Left kidney (tissue), 2 donors: ENCODE results near the gene GNL2. TPM values are rescaled to one million over a fixed set of nuclear protein-coding genes. Genes with fewer than 3 reads are reported as not detected.
"Not testable (repeated sequence)": the region's sequence is repeated elsewhere in the genome, so short reads cannot be mapped to it uniquely, and the experiment has no call there.

Experiments
- DNase-seq: peaks from one replicate; pipeline ENCODE4 v3.0.0-alpha.2; 2013
- polyA plus RNA-seq: library from polyadenylated mRNA; unstranded; fragments of 120-200 nt; gene quantifications from one replicate; pipeline ENCODE4 v1.2.1, GENCODE V29; 2013; ENCODE audit not compliant: insufficient read length

Gene GNL2
- polyA plus RNA-seq, 1 donor, result 76.8 TPM

DNA sequence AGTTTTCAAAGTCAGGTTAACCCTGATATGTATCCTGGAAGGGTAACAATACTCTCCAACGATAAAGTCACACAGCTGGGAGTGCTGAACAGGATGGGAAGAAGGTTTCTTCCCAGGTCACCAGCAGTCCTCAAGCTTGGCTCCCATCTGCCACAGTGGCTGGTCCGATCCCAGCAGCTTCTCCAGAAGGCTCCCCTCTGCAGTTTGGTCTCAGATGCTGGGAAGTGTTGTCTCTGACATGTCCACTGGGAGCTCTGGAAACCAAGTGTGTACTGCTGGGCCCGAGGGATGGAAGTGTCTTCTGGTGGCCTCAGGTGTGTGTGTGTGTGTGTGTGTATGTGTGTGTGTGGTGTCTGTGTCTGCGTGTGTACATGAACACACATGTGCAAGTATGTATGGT lies 16.4 kb upstream of the GNL2 start:
- DNase-seq, result no peak

DNA sequence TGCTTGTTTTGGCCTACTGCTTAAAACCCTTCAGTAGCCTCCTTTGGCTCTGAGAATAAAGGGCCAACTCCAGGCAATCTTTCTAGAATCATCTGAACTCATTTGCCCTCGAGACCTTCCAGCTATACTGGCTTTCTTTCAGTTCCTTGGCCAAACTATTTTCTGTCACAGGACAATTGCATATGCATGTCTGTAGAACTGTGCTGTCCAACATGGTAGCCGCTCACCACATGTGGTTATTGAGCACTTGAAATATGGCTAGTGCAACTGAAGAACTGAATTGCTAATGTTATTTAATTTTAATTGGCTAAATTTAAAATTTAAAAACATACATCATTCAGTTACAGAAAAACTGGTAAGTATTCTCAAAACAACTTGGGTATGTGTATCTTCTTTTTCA lies 14.3 kb upstream of the GNL2 start:
- DNase-seq, result no peak

DNA sequence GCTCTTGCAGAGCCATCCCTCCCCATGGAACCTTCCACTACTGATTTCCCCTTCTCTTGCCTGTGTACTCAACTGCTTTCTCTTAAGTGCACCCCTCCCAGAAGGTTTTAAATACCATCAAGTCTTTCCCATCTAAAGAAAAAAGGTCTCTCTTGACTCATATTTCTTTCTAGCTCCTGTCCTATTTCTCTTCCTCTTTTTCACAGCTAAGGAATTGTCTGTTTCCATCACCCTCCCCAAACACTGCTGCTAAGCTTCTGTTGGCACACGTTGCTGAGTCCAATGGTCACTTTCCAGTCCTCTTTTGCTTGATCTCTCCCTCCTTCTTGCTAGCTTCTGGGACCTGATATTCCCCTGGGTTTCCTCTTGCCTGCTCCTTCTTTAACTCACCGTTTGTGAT lies 13.3 kb upstream of the GNL2 start:
- no peak for DNase-seq

DNA sequence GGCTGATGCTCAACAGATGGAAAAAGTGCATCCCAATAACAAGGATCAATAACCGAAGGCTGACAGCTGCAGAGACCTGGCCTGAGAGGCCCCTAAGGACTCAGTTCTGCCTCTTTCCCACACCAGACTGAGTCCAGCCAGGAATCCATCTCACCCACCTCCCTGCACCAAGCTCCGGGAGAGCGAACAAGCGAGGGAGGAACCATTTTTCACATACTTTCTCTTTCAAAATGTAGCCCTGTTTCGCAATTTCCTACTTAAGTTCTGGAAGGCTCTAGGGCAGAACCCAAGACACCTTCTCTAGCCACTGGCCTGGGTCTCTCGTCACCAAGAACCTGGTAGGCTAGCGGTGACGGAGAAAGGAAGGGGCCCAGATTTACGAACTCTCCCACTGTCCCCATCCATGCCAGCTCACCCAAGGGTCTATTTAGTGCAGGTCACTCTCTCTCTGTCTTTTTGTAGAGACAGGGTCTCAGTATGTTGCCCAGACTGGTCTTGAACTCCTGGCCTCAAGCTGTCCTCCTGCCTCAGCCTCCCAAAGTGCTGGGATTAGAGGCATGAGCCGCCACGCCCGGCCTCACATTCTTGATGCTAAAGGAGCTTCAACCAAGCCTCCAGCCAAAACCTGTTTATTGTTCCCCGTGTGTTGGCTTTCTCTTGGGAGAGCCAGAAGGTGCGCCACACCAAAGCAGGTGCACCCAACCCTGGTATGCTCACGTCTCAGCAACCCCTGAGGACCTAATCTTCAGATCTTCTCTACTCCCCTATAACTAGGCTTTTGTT lies 10.9 kb upstream of the GNL2 start:
- no peak for DNase-seq

- DNase-seq, result no peak
Observed at GRCh38 chr1:37605806-37606474, 10.2 kb upstream of the GNL2 start.

GRCh38 chr1:37605061-37605650 lies 9.4 kb upstream of the GNL2 start:
- no peak for DNase-seq

DNA sequence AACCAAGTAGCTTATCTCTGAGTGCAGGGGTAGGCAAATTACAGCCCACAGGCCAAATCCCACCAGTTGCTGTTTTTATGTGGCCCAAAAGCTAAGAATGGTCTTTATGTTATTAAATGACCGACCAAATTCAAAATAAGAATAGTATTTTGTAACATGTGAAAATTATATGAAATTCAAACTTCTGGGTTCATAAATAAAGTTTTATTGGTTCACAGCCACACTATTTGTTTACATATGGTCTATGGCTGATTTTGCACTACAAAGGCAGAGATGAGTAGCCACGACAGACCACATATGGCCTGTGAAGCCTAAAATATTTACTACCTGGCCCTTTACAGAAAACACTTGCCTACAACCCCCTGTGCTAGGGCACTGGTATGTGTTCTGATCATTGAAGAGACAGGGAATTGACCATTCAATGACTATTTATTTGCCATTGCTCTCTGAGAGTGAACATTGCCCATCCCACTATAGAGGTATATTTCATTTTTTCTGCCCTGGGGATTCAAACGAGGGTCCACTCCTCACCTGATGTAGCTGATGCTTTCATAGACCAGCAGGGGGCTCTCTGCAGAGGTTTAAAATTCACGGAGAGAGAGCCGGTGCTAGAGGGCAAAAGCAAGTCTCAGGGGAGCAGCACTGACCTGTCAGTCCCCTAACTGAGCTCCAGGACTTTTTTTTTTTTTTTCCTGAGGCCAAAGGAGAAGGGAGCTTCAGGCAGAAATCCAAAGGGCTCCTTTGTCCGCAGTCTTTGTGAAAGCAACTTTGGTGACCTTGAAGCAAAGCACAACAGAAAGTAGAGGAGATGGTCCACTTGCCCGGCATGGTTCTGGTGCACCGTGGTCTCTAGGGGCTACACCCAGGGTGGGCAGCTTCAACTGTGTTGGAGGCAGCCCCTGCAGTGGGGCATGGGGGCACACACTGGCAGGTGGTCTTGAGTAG lies 7.3 kb upstream of the GNL2 start:
- peak; percentile 39 for DNase-seq

GRCh38 chr1:37601441-37601840 lies 5.7 kb upstream of the GNL2 start:
- no peak for DNase-seq

- DNase-seq, result no peak
Observed at GRCh38 chr1:37599940-37600339, 4.2 kb upstream of the GNL2 start.

DNA sequence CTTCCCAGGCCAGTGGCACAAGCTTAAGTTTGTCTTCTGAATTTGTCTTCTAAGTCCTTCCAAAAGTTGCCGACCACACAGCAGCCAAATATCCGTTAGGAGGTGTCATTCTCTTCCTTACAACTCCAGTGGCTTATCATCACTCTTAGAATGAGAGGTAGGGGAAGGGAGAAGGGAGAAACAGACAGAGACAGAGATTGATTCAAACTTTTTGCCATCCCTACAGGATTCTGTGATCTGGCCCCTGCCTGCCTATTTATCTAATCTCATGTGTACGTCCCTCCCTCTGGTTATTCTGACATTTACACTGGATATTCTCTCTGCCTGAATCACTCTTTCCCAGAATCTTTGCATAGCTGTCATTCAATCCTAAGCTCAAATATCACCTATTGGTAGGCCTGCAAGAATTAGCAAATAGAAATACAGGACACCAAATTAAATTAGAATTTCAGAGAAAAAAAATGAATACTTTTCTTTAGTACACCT lies 488 bp upstream of the GNL2 start:
- no peak for DNase-seq

DNA sequence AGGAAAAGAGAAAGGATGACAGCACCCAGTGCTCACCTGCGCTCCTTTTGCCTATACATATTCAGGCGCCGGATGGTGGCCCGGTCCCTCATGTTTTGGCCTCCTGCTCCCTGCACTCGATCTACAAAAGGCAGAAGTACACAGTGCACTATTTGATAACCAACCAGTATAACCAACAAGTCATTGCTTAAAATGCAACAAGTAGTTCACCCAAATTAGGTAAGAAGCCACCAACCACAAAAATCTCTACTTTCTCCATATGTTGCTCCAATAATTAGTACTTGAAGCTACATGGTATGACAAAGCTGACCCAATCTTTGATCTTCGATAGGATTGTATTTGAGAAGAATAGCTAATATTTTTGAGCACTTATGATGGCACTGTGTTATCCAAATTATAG lies 2.0 kb downstream of the GNL2 start:
- no peak for DNase-seq

DNA sequence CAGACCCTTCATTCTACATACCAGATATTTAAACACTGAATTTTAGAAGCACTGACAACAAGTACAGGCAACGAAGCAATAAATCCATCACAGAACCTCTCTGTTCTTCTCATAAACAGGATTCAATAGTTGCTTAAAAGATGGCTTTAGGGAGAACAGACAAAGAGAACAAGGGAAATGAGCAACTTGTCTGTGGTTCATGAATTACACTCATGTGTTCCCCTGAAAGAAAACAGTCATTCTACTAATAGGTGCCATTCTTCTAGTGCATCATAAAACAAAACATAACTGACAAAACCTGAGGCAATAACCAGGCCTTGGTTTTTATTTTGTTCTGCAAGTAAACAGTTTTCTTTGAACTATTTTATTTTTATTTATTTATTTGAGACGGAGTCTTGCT lies 6.8 kb downstream of the GNL2 start:
- no peak for DNase-seq

DNA sequence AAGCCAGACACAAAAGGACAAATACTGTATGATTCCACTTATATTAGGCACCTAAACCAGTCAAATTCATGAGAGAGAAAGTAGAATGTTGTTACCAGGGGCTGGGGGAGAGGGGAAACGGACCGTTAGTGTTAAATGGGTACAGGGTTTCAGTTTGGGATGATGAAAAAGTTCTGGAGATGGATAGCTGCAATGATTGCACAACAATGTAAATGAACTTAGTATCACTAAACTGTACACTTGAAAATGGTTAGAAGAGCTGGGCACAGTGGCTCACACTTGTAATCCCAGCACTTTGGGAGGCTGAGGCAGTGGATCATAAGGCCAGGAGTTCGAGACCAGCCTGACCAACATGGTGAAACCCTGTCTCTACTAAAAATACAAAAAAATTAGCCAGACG lies 11.2 kb downstream of the GNL2 start:
- DNase-seq, result not testable (repeated sequence)

DNA sequence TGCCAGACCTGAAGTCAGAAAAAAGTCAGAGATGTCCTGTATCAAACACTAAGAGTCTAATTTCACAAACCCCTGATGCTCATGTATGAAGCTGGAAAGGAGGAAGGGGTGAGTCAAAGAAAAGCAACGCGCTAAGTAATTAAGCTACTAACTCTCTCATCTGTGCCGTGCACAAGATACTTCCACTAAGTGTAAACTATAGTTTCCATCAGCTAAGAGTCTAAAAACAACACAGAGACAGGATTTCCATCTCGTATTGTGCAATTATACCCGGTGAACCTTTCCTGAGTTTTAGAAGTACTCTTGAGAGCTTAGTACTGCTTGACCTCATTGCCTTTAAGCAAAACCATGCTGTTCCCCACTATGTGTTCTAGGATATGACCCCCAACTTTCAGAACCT lies 20.0 kb downstream of the GNL2 start:
- DNase-seq, result no peak

DNA sequence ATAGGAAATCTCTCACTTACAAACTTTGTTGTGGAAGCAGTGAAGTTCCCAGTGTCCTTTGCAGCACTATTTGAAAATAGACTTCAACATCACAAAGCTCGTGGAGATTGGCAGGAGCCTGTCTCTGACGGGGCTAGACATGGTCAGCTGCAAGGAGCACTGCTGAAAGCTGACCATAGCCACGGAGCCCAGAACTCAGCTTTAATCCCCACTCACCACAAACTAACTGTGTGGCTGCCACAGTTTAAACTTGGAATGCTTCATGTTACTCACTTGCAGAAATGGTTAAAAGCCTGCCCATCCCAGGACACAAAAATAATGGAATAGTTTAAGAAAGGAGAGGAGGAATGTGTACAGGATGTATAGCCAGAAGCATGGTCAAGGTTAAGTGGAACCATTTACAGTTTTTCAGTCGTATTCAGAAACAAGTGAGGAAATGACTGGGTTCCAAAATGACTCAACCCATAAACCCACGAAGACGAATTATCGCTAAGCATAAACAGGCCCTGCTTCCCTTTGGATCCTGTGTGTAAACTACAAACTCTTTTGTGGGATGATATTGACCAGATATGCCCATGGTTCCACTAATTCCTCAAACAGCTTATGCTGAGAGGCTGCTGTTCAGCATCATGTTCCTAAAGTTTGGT lies 20.8 kb downstream of the GNL2 start:
- no peak for DNase-seq

DNA sequence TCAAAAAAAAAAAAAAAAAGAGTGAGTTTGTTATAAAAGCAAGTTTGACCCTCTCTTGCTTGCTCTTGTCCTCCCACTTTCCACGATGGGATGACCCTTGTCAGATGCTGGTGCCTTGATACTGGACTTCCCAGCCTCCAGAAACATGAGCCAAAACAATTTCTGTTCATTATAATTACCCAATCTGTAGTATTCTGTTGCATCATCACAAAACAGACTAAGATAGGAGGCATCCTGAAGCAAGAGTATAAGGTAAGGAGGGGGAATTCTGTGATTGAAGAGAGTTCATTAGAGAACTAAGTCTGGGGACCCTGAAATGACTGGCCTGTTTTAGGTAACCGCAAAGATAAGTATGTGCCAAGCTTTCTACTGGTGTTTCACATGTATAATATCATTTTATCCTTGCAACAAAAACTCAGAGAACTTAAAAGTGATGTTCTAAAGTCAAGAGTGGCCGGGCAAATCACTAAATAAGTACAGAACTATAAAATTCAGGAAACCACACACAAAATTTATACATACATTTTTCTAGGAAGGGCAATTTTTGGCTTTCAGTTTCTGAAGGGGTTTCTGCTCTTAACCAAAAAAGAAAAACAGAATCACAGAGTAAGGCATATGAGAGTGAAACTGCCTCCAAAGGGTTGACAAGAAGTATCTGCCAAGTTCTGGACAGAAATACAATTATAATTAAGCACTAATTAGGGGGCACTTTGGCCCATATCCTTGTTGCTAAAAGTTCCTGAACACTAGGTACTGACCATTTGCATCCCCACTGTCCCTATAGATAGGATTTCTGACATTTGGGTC lies 25.0 kb downstream of the GNL2 start:
- no peak for DNase-seq

DNA sequence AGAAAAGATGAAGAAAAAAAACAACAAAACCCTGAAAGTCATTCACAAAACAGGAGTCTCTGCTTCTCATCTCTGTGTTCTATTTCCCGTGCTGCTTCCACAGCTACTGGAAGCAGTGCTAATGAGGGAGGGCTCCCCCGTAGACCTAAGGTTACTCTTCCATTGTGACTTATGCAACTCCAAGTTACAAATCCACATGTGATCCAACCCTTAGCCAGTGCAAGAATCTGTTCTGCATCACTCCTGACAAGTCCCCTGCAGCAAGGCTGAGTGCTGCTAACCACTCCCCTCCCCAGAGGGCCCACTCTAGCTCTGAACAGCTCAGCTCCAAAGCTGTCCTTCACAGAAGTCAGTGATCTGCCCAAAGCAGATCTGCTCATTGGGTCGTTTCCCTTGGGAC lies 28.7 kb downstream of the GNL2 start:
- DNase-seq, result no peak

GRCh38 chr1:37564892-37565291 lies 30.8 kb downstream of the GNL2 start:
- DNase-seq, result no peak

- DNase-seq, result no peak
Observed at GRCh38 chr1:37562984-37563383, 32.8 kb downstream of the GNL2 start.
